Coronary artery (tissue), 2 donors: ENCODE measurements around the gene SGO2.
"Not testable (repeated sequence)": the region's sequence is repeated elsewhere in the genome, so short reads cannot be mapped to it uniquely, and the experiment has no call there.

Source experiments
- DNase-seq: peaks from one replicate; pipeline ENCODE4 v3.0.0-alpha.2; 2017; ENCODE audit warnings: low spot score
- H3K27ac ChIP-seq, 2 donors: fragments of 200-600 bp; sonication (generic); one replicate each; pipeline ENCODE4 v1.5.1; 2016 to 2019
- H3K4me3 ChIP-seq: fragments of 200-600 bp; sonication (generic); 2 replicates; pipeline ENCODE4 v1.5.1; 2016; ENCODE audit warnings: mild to moderate bottlenecking, moderate library complexity
- CTCF ChIP-seq: fragments of 200-600 bp; sonication (generic); IDR thresholded peaks from one replicate; pipeline ENCODE4 v1.5.1; 2019; ENCODE audit warnings: antibody characterized with exemption

Gene SGO2

DNA sequence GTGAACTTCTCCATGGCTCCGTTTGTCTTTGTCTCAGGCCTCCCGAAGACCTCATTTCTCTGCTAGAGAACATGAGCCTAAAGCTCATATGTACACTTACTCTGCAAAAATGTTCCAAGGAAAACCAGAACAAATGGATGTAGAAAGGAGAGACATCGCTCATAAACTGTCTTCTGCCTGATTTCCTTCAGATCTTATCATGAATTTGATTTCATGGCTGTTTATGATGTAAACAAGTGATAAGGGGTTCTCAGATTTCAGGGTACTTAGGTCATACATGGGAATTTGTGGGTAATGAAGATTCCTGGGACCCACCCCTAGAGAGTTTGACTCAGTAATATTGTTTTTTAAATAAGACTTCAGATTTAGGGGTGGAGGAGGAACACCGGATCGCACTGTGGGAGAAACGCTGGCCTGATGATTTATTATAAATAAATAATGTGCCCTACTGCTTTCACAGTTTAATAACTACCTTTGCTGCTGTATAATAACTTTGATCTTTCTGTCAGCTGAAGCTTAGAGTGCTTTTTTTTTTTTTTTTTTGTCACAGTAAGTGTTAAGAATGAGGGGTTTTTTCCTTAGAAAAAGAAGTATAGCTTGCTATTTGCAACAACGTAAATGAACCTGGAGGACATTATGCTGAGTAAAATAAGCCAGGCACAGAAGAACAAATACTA lies 74.7 kb downstream of the SGO2 start:
- Histone ChIP-seq H3K27ac (no peak overlapping the region), H3K4me3 (no peak overlapping the region)
- no peak for DNase-seq
- no peak for TF ChIP-seq CTCF

DNA sequence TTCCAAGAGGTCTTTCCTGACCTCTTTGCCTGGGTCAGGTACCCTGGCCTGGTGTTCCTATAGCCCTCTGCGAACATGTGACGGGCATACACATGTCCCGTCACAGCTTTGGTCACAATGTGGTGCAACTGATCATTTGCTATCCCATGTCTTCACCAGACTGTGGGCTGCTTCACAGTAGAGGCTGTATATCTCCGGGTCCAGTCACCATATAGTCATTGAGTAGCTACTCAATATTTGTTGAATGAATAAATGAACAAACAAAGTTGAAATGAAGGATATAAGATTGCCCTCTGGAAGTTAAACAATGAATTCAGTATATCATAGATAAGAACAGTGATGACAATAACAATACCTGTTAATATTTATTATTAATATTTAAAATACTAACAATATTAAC lies 76.6 kb downstream of the SGO2 start:
- no peak for TF ChIP-seq CTCF
- no peak overlapping the region for H3K4me3 ChIP-seq
- DNase-seq: no peak
- H3K27ac ChIP-seq: no peak overlapping the region

DNA sequence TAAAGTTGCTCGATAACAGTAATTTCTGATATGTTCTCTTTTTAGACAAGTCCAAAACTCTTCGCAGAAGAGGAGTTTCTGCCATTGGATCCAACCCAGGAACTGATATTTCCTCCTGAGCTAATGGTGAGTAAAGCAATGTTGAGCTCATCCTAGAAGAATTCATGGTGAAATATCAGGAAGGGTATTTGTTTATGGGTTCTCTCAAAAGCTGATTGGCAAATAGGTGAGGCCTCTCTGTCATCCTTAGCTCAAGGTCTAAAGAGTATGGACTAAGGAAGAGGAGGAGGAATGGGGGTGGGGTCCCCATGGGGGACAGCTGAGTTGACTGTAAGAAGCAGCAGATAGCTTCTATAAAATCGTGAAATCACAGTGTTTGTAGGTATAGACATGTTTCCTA lies 78.0 kb downstream of the SGO2 start:
- TF ChIP-seq CTCF: no peak
- peak overlapping the region in 1 of 2 donors; percentile 54 for H3K27ac ChIP-seq
- H3K4me3 ChIP-seq: no peak overlapping the region
- DNase-seq: no peak

DNA sequence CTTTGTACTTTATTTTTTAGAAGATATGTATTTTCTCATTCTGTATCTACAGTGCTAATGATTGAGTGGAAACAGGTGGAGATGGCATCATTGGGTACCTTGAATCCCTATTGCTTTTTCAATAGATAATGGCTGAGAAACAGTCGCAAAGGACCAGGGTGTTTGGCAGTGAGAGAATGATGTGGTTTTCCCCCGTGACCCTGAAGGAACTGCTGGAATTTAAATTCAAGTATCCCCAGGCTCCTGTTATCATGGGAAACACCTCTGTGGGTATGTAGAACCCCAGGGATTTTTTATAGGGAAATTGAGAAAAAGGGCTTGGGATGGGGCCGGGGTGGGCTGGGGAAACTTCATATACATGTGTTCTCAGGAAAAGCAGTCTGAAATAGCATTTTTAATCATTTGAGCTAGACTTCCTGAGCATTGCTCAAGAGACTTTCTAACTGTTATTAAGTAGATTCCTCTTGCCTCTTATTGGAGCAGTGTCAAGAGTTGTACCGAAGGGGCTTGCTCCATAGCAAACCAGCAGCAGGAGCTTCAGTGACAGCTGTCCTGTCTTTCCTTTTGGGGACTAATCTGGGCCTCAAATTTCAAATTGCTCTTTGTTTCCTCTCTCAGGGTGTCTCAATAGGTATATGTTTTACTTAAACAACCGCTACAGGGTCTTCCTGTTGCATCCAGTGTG lies 78.7 kb downstream of the SGO2 start:
- peak overlapping the region in 1 of 2 donors; percentile 54 for H3K27ac ChIP-seq
- TF ChIP-seq CTCF: no peak
- DNase-seq: no peak
- H3K4me3 ChIP-seq: no peak overlapping the region

- no peak for TF ChIP-seq CTCF
- H3K27ac ChIP-seq: peak overlapping the region in 1 of 2 donors; percentile 39
- H3K4me3 ChIP-seq: no peak overlapping the region
- no peak for DNase-seq
Measured at GRCh38 chr2:200608341-200609027, 82.5 kb downstream of the SGO2 start.

DNA sequence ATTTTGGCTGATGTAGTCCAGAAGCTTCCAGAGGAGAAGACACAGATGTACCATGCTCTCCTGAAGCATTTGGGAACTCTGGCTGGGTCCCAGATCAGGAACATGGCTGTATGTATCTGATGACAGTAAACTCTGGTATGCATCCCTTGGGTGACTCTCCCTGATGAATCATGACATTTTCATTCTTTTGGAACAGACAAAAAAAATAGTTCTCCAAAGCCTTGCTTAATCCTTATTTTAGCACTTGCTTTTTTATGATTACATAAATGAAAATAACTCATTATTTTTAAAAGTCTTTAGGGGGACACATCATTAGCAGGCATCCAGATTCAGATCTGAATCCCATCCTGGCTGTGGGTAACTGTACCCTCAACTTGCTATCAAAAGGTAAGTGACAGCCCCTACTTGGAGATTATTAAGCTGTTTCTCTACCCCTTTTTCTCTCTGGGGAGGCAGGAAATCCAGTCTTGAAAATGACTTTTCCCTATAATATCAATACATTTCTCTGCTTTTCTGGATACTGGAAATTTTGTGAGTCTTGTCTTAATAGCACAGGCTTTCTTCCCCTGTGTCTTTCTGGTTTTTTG lies 83.1 kb downstream of the SGO2 start:
- Histone ChIP-seq H3K4me3 (no peak overlapping the region), H3K27ac (peak overlapping the region in 1 of 2 donors; percentile 39)
- no peak for TF ChIP-seq CTCF
- DNase-seq: no peak

DNA sequence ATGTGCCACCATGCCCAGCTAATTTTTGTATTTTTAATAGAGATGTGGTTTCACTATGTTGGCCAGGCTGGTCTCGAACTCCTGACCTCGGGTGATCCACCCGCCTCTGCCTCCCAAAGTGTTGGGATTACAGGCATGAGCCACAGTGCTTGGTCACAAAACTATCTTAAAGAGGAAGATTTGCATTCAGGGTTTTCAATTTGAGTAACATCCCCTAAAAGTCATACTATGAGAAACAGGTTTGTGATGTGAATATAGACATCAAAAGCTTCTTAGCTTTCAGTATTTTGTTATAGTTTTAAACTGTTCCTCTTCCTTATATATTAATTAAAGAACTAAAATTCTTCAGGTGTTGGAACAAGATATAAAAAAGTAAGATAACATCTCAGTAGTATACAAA lies 84.2 kb downstream of the SGO2 start:
- not testable (repeated sequence) for H3K4me3 ChIP-seq

More for the DNA sequence above, 84.2 kb downstream of the SGO2 start:
- not testable (repeated sequence) for DNase-seq, H3K27ac ChIP-seq
